ENCODE measurements around the gene HRH3.

Gene HRH3

GRCh38 chr20:62230696-62231095 is 10.6 kb upstream of the HRH3 start:
- Histone ChIP-seq H3K4me1 (ENCODE audit: insufficient read depth, low read length) (no peaks in the 10 kb centered on the region), H3K9ac (ENCODE audit: low read depth, low read length) (no peak overlapping the region), H3K9me3 (ENCODE audit: control insufficient read depth, insufficient read depth, low read length) (no peaks in the 10 kb centered on the region), H3K36me3 (ENCODE audit: insufficient read depth, low read length) (no peaks in the 10 kb centered on the region)

- H3K36me3 ChIP-seq (ENCODE audit: insufficient read depth, low read length): no peaks in the 10 kb centered on the region
- H3K9ac ChIP-seq (ENCODE audit: low read depth, low read length): no peak overlapping the region
- H3K9me3 ChIP-seq (ENCODE audit: control insufficient read depth, insufficient read depth, low read length): no peaks in the 10 kb centered on the region
- H3K4me1 ChIP-seq (ENCODE audit: insufficient read depth, low read length): no peaks in the 10 kb centered on the region
Measured at GRCh38 chr20:62230276-62230675, 10.2 kb upstream of the HRH3 start.

- no peaks in the 10 kb centered on the region for H3K36me3 ChIP-seq (ENCODE audit: insufficient read depth, low read length)
- H3K9ac ChIP-seq (ENCODE audit: low read depth, low read length): no peak overlapping the region
- no peaks in the 10 kb centered on the region for H3K9me3 ChIP-seq (ENCODE audit: control insufficient read depth, insufficient read depth, low read length)
- no peaks in the 10 kb centered on the region for H3K4me1 ChIP-seq (ENCODE audit: insufficient read depth, low read length)
Measured at GRCh38 chr20:62229667-62230066, 9.6 kb upstream of the HRH3 start.

GRCh38 chr20:62228982-62229545 is 9.0 kb upstream of the HRH3 start:
- H3K9me3 ChIP-seq (ENCODE audit: control insufficient read depth, insufficient read depth, low read length): no peaks in the 10 kb centered on the region
- H3K9ac ChIP-seq (ENCODE audit: low read depth, low read length): no peak overlapping the region
- H3K36me3 ChIP-seq (ENCODE audit: insufficient read depth, low read length): no peaks in the 10 kb centered on the region
- H3K4me1 ChIP-seq (ENCODE audit: insufficient read depth, low read length): no peaks in the 10 kb centered on the region

GRCh38 chr20:62227977-62228958 is 8.2 kb upstream of the HRH3 start:
- Histone ChIP-seq H3K4me1 (ENCODE audit: insufficient read depth, low read length) (no peaks in the 10 kb centered on the region), H3K9me3 (ENCODE audit: control insufficient read depth, insufficient read depth, low read length) (no peaks in the 10 kb centered on the region), H3K36me3 (ENCODE audit: insufficient read depth, low read length) (no peaks in the 10 kb centered on the region), H3K9ac (ENCODE audit: low read depth, low read length) (no peak overlapping the region)

GRCh38 chr20:62227591-62227976 is 7.5 kb upstream of the HRH3 start:
- H3K4me1 ChIP-seq (ENCODE audit: insufficient read depth, low read length): no peaks in the 10 kb centered on the region
- no peaks in the 10 kb centered on the region for H3K36me3 ChIP-seq (ENCODE audit: insufficient read depth, low read length)
- no peaks in the 10 kb centered on the region for H3K9me3 ChIP-seq (ENCODE audit: control insufficient read depth, insufficient read depth, low read length)
- H3K9ac ChIP-seq (ENCODE audit: low read depth, low read length): no peak overlapping the region

GRCh38 chr20:62226707-62227590 is 6.9 kb upstream of the HRH3 start:
- Histone ChIP-seq H3K36me3 (ENCODE audit: insufficient read depth, low read length) (no peaks in the 10 kb centered on the region), H3K9me3 (ENCODE audit: control insufficient read depth, insufficient read depth, low read length) (no peaks in the 10 kb centered on the region), H3K4me1 (ENCODE audit: insufficient read depth, low read length) (no peaks in the 10 kb centered on the region), H3K9ac (ENCODE audit: low read depth, low read length) (no peak overlapping the region)

GRCh38 chr20:62225820-62226635 is 6.0 kb upstream of the HRH3 start:
- no peaks in the 10 kb centered on the region for H3K9me3 ChIP-seq (ENCODE audit: control insufficient read depth, insufficient read depth, low read length)
- no peak overlapping the region for H3K9ac ChIP-seq (ENCODE audit: low read depth, low read length)
- no peaks in the 10 kb centered on the region for H3K4me1 ChIP-seq (ENCODE audit: insufficient read depth, low read length)
- H3K36me3 ChIP-seq (ENCODE audit: insufficient read depth, low read length): no peaks in the 10 kb centered on the region

GRCh38 chr20:62225026-62225425 is 4.9 kb upstream of the HRH3 start:
- H3K9ac ChIP-seq (ENCODE audit: low read depth, low read length): no peak overlapping the region
- no peaks in the 10 kb centered on the region for H3K4me1 ChIP-seq (ENCODE audit: insufficient read depth, low read length)
- H3K36me3 ChIP-seq (ENCODE audit: insufficient read depth, low read length): no peaks in the 10 kb centered on the region
- no peaks in the 10 kb centered on the region for H3K9me3 ChIP-seq (ENCODE audit: control insufficient read depth, insufficient read depth, low read length)

- Histone ChIP-seq H3K36me3 (ENCODE audit: insufficient read depth, low read length) (no peaks in the 10 kb centered on the region), H3K9ac (ENCODE audit: low read depth, low read length) (no peak overlapping the region), H3K9me3 (ENCODE audit: control insufficient read depth, insufficient read depth, low read length) (no peaks in the 10 kb centered on the region), H3K4me1 (ENCODE audit: insufficient read depth, low read length) (no peaks in the 10 kb centered on the region)
Measured at GRCh38 chr20:62224113-62224855, 4.2 kb upstream of the HRH3 start.

GRCh38 chr20:62223571-62223970 is 3.5 kb upstream of the HRH3 start:
- no peaks in the 10 kb centered on the region for H3K36me3 ChIP-seq (ENCODE audit: insufficient read depth, low read length)
- no peaks in the 10 kb centered on the region for H3K9me3 ChIP-seq (ENCODE audit: control insufficient read depth, insufficient read depth, low read length)
- no peaks in the 10 kb centered on the region for H3K4me1 ChIP-seq (ENCODE audit: insufficient read depth, low read length)
- no peak overlapping the region for H3K9ac ChIP-seq (ENCODE audit: low read depth, low read length)

- H3K9ac ChIP-seq (ENCODE audit: low read depth, low read length): no peak overlapping the region
- no peaks in the 10 kb centered on the region for H3K36me3 ChIP-seq (ENCODE audit: insufficient read depth, low read length)
- H3K9me3 ChIP-seq (ENCODE audit: control insufficient read depth, insufficient read depth, low read length): no peaks in the 10 kb centered on the region
- no peaks in the 10 kb centered on the region; the same call in 1 of the 2 replicates for H3K4me1 ChIP-seq (ENCODE audit: insufficient read depth, low read length)
Measured at GRCh38 chr20:62222972-62223371, 2.9 kb upstream of the HRH3 start.

GRCh38 chr20:62222266-62222850 is 2.3 kb upstream of the HRH3 start:
- Histone ChIP-seq H3K4me1 (ENCODE audit: insufficient read depth, low read length) (no peaks in the 10 kb centered on the region; the same call in 1 of the 2 replicates), H3K9ac (ENCODE audit: low read depth, low read length) (no peak overlapping the region)

More at GRCh38 chr20:62222266-62222850, 2.3 kb upstream of the HRH3 start:
- Histone ChIP-seq H3K36me3 (ENCODE audit: insufficient read depth, low read length) (no peaks in the 10 kb centered on the region), H3K9me3 (ENCODE audit: control insufficient read depth, insufficient read depth, low read length) (no peaks in the 10 kb centered on the region)

All from ES-I3 (cell line).